GM12878 (cell line): ENCODE measurements around the gene METTL5. TPM values are rescaled to one million over a fixed set of nuclear protein-coding genes. Genes with fewer than 3 reads are reported as not detected.

Experiments used
- ATAC-seq: fragments of 200-7000 bp; cut with Tn5 transposase; 3 replicates; pipeline ENCODE4 v1.9.1; 2020; ENCODE audit warnings: mild to moderate bottlenecking, moderate library complexity
- BruUV-seq: library from RNA; stranded (reverse); fragments of 400-500 nt; replicated peaks from 2 replicates; lab custom pipeline; 2021; lab: Mats Ljungman, UMichigan
- CTCF ChIA-PET: fragments of 300-600 bp; sonication (Branson Sonifier 250); formaldehyde crosslinking; extraction: SDS; loops from one replicate; lab custom pipeline; 2021; ENCODE audit warnings: inconsistent platforms; lab: Yijun Ruan, JAX
- POLR2A ChIA-PET: fragments of 350-600 bp; formaldehyde crosslinking; extraction: SDS; loops from one replicate; lab custom pipeline; 2021; ENCODE audit warnings: inconsistent platforms; lab: Charles Lee
- RAD21 ChIA-PET: fragments of 300-600 bp; sonication (Branson Sonifier 250); formaldehyde crosslinking; loops from one replicate; lab custom pipeline; 2023; ENCODE audit warnings: antibody characterized with exemption; ENCODE audit not compliant: unreplicated experiment; lab: Charles Lee
- SMC1A ChIA-PET: fragments of 300-600 bp; sonication (Branson Sonifier 250); formaldehyde crosslinking; loops from one replicate; lab custom pipeline; 2023; ENCODE audit not compliant: unreplicated experiment, uncharacterized antibody; lab: Charles Lee
- DNase-seq: peaks from one replicate; pipeline ENCODE4 v3.0.0-alpha.2; 2011; ENCODE audit warnings: low read depth, low spot score
- FAIRE-seq: peaks from 3 replicates; lab custom pipeline; 2011; peaks lifted over from hg19 to GRCh38; lab: Jason Lieb, UNC
- H2AFZ ChIP-seq: 2 replicates; pipeline ENCODE4 v1.6.0; 2011; ENCODE audit warnings: low read depth, low read length, control low read depth; ENCODE audit not compliant: control insufficient read depth
- H3K27ac ChIP-seq: 2 replicates; pipeline ENCODE4 v1.5.1; 2011; ENCODE audit warnings: control low read depth; ENCODE audit not compliant: control insufficient read depth, insufficient read depth
- H3K27me3 ChIP-seq, 2 experiments: replicated peaks in 1 of 2; 2 replicates each; pipeline versions ENCODE4 v1.6.0 to v1.6.1; 2011; ENCODE audit warnings: low read length in 1 of 2; ENCODE audit not compliant: control insufficient read depth in 2 of 2, insufficient read depth in 2 of 2
- H3K36me3 ChIP-seq, 2 experiments: 2 replicates each; pipeline ENCODE4 v1.5.1; 2011; ENCODE audit warnings: low read length in 1 of 2; ENCODE audit not compliant: control insufficient read depth in 2 of 2, insufficient read depth in 2 of 2
- H3K4me1 ChIP-seq: 2 replicates; pipeline ENCODE4 v1.6.1; 2011; ENCODE audit warnings: mild to moderate bottlenecking, low read length, moderate library complexity, mixed read lengths; ENCODE audit not compliant: control insufficient read depth, insufficient read depth
- H3K4me2 ChIP-seq: 2 replicates; pipeline ENCODE4 v1.6.0; 2011; ENCODE audit warnings: control low read depth; ENCODE audit not compliant: control insufficient read depth, insufficient read depth
- H3K4me3 ChIP-seq: fragments of 200-600 bp; sonication (generic); 2 replicates; pipeline ENCODE4 v1.5.1; 2016
- H3K79me2 ChIP-seq: 2 replicates; pipeline ENCODE4 v1.6.0; 2011; ENCODE audit warnings: low read length; ENCODE audit not compliant: control insufficient read depth, insufficient read depth
- H3K9ac ChIP-seq: 2 replicates; pipeline ENCODE4 v1.8.0; 2011; ENCODE audit warnings: low read length, control low read depth, mixed read lengths; ENCODE audit not compliant: control insufficient read depth, insufficient read depth
- H3K9me3 ChIP-seq: replicated peaks from 3 replicates; pipeline ENCODE4 v1.5.1; 2011; ENCODE audit warnings: mild to moderate bottlenecking, low read length; ENCODE audit not compliant: control insufficient read depth, insufficient read depth
- H4K20me1 ChIP-seq: 2 replicates; pipeline ENCODE4 v1.6.0; 2011; ENCODE audit not compliant: control insufficient read depth, insufficient read depth
- BACH1 ChIP-seq: fragments of 450-650 bp; IDR thresholded peaks from 2 replicates; pipeline ENCODE4 v1.6.1; 2017; ENCODE audit warnings: mild to moderate bottlenecking, borderline replicate concordance
- BCL3 ChIP-seq: IDR thresholded peaks from 2 replicates; pipeline ENCODE4 v1.6.1; 2011; ENCODE audit warnings: borderline replicate concordance, low read depth, mild to moderate bottlenecking, moderate library complexity, low read length; ENCODE audit not compliant: insufficient read depth, poor library complexity, severe bottlenecking
- NFYA ChIP-seq: IDR thresholded peaks from 2 replicates; pipeline ENCODE4 v1.6.1; 2011; ENCODE audit warnings: low read depth, mild to moderate bottlenecking, low read length, improper control_type of control experiment, borderline replicate concordance
- RBBP5 ChIP-seq: fragments of 200-600 bp; sonication (generic); conservative IDR thresholded peaks from 2 replicates; pipeline ENCODE4 v1.6.1; 2016
- WGBS: methylation state at CpG from one replicate; pipeline ENCODE4 v1.1.6; 2016; ENCODE audit warnings: low lambda C conversion rate; ENCODE audit not compliant: insufficient replicate concordance, insufficient coverage; ENCODE audit errors: missing lambda C conversion rate; 5-methylcytosine and 5-hydroxymethylcytosine counted together
- in situ Hi-C: fragments of 300-500 bp; cut with MboI; formaldehyde crosslinking; loops from 9 replicates; pipeline ENCODE4 v1.14.3; 2018; ENCODE audit warnings: mixed read lengths
- intact Hi-C: fragments of 100-400 bp; cut with micrococcal nuclease; formaldehyde crosslinking; loops from one replicate; pipeline ENCODE4 v1.14.2; 2022; ENCODE audit not compliant: unreplicated experiment
- polyA plus RNA-seq, 11 experiments: library from polyadenylated mRNA; depleted of rRNA in 4 of 11; unstranded in 6 of 11; stranded (reverse) in 5 of 11; fragments of >200 nt; fragmentation: Nextera tagmentation in 4 of 11; fragmentation: Illumina TruSeq in 1 of 11; extraction: Ambion mirVana in 4 of 11; extraction: Trizol in 1 of 11; gene quantifications; 1 replicate in 1 of 11; 2 replicates in 10 of 11; pipeline versions ENCODE4 v1.2.1 to v1.2.3, GENCODE V29; 2011 to 2016; ENCODE audit warnings: inconsistent platforms in 2 of 11, missing spikeins in 2 of 11, low read depth in 1 of 11
- total RNA-seq, 4 experiments: library from RNA; depleted of rRNA in 3 of 4; stranded (reverse); fragments of >200 nt in 3 of 4; fragmentation: Illumina TruSeq in 1 of 4; extraction: Trizol in 1 of 4; gene quantifications; 2 replicates each; pipeline versions ENCODE4 v1.2.1 to v1.2.3, GENCODE V29; 2013 to 2021

The METTL5 gene
- total and polyA plus RNA-seq, 10 of the 15 experiments (the other 5 are each of a cell fraction or from before 2014, with no cell fraction given), result 55.0 to 204 (median 87.4) TPM

DNA sequence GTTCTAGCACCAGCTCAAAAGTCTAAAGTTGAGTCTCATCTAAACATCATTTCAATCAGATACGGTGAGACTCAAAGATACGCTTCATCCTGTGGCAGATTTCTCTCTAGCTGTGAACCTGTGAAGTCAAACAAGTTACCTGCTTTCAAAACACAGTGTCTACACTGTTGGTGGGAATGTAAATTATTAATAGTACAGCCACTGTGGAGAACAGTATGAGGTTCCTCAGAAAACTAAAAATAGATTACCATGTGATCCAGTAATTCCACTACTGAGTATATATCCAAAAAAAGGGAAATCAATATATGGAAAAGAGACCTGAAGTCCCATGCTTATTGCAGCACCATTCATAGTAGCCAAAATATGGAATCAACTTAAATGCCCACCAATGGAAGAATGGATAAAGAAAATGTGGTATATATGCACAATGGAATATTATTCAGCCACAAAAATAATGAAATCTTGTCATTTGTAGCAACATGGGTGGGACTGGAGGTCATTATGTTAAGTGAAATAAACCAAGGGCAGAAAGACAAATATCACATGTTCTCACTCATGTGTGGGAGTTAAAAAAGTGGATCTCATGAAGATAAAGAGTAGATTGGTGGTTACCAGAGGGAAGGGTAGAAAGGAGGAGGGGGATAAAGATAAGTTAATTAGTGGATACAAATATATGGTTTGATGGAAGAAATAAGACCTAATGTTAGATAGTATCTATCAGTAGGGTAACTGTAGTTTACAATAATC, 14.2 kb upstream of the METTL5 start:
- intact Hi-C loops (no loop called here), in situ Hi-C loops (no loop called here)
- no peak overlapping the region for H3K4me2 ChIP-seq
- CTCF ChIA-PET, result interaction anchor here (0.6 kb wide), 1 partner anchor 1536 kb away, joined by 3 read pairs; no protein-coding TSS in a partner anchor
- H3K79me2 ChIP-seq, result peaks cover 8% of the 10 kb centered on the region
- H3K4me3 ChIP-seq, result no peak overlapping the region
- H3K9me3 ChIP-seq, result no peaks in the 10 kb centered on the region
- no peaks in the 10 kb centered on the region; a peak in 1 of 4 replicates for H3K36me3 ChIP-seq
- no peak overlapping the region for H3K27ac ChIP-seq
- no peak overlapping the region for H2AFZ ChIP-seq
- no peaks in the 10 kb centered on the region for H3K4me1 ChIP-seq
- FAIRE-seq (no peak), DNase-seq (no peak), ATAC-seq (no peak)
- no TSS peak for BruUV-seq
- RAD21 ChIA-PET, result no interaction called here
- H3K9ac ChIP-seq, result no peak overlapping the region
- WGBS, result 98% methylated on average over 2 of the region's 2 CpGs
- no peak for TF ChIP-seq BACH1
- TF ChIP-seq RBBP5, result no peak
- no peak for TF ChIP-seq BCL3
- no peaks in the 10 kb centered on the region for H4K20me1 ChIP-seq
- POLR2A ChIA-PET, result interaction anchor here (0.6 kb wide), 1 partner anchor 93 kb away, joined by 4 read pairs; no protein-coding TSS in a partner anchor
- no peaks in the 10 kb centered on the region for H3K27me3 ChIP-seq
- SMC1A ChIA-PET, result interaction anchor here (1.1 kb wide), 1 partner anchor 11 kb away, joined by 3 read pairs; the partner anchor contains the start of gene UBR3

- RAD21 ChIA-PET, result no interaction called here
- H3K79me2 ChIP-seq, result peaks cover 40% of the 10 kb centered on the region
- ATAC-seq, result no peak
These were observed 9.7 kb upstream of the METTL5 start for GRCh38 chr2:169834401-169834800.

More at GRCh38 chr2:169834401-169834800, 9.7 kb upstream of the METTL5 start:
- no peak for TF ChIP-seq NFYA
- TF ChIP-seq, all 136 proteins: peak for 0
- no peak overlapping the region for H3K27ac ChIP-seq
- CTCF ChIA-PET, result interaction anchor here (1.7 to 1.8 kb wide), 3 partner anchors 10 to 306 kb away, joined by 5 to 7 read pairs (median 5); partner anchors contain the start of gene METTL5
- FAIRE-seq (no peak), DNase-seq (no peak)
- in situ Hi-C loops, result no loop called here
- H4K20me1 ChIP-seq, result no peaks in the 10 kb centered on the region
- SMC1A ChIA-PET, result interaction anchor here (0.8 to 1.7 kb wide), 2 partner anchors 39 to 64 kb away, joined by 3 read pairs; no protein-coding TSS in a partner anchor
- no peak overlapping the region for H3K9ac ChIP-seq
- H3K9me3 ChIP-seq, result no peaks in the 10 kb centered on the region
- no peaks in the 10 kb centered on the region for H3K4me1 ChIP-seq
- no TSS peak for BruUV-seq
- no peaks in the 10 kb centered on the region for H3K27me3 ChIP-seq
- no peak overlapping the region for H2AFZ ChIP-seq
- 95% methylated on average over 1 of the region's 1 CpG for whole genome bisulfite sequencing
- POLR2A ChIA-PET, result no interaction called here
- no peak overlapping the region for H3K4me2 ChIP-seq
- intact Hi-C loops, result no loop called here
- no peak overlapping the region for H3K4me3 ChIP-seq
- H3K36me3 ChIP-seq, result no peaks in the 10 kb centered on the region; a peak in 1 of 4 replicates
